GM12878 (cell line): ENCODE measurements around the gene CACNA1I. TPM values are rescaled to one million over a fixed set of nuclear protein-coding genes. Genes with fewer than 3 reads are reported as not detected.

ENCODE experiments used
- ATAC-seq: fragments of 200-7000 bp; cut with Tn5 transposase; 3 replicates; pipeline ENCODE4 v1.9.1; 2020; ENCODE audit warnings: mild to moderate bottlenecking, moderate library complexity
- BruUV-seq: library from RNA; stranded (reverse); fragments of 400-500 nt; replicated peaks from 2 replicates; lab custom pipeline; 2021; lab: Mats Ljungman, UMichigan
- CTCF ChIA-PET: fragments of 300-600 bp; sonication (Branson Sonifier 250); formaldehyde crosslinking; extraction: SDS; loops from one replicate; lab custom pipeline; 2021; ENCODE audit warnings: inconsistent platforms; lab: Yijun Ruan, JAX
- POLR2A ChIA-PET: fragments of 350-600 bp; formaldehyde crosslinking; extraction: SDS; loops from one replicate; lab custom pipeline; 2021; ENCODE audit warnings: inconsistent platforms; lab: Charles Lee
- RAD21 ChIA-PET: fragments of 300-600 bp; sonication (Branson Sonifier 250); formaldehyde crosslinking; loops from one replicate; lab custom pipeline; 2023; ENCODE audit warnings: antibody characterized with exemption; ENCODE audit not compliant: unreplicated experiment; lab: Charles Lee
- SMC1A ChIA-PET: fragments of 300-600 bp; sonication (Branson Sonifier 250); formaldehyde crosslinking; loops from one replicate; lab custom pipeline; 2023; ENCODE audit not compliant: unreplicated experiment, uncharacterized antibody; lab: Charles Lee
- DNase-seq: peaks from one replicate; pipeline ENCODE4 v3.0.0-alpha.2; 2011; ENCODE audit warnings: low read depth, low spot score
- FAIRE-seq: peaks from 3 replicates; lab custom pipeline; 2011; peaks lifted over from hg19 to GRCh38; lab: Jason Lieb, UNC
- H2AFZ ChIP-seq: 2 replicates; pipeline ENCODE4 v1.6.0; 2011; ENCODE audit warnings: low read depth, low read length, control low read depth; ENCODE audit not compliant: control insufficient read depth
- H3K27ac ChIP-seq: 2 replicates; pipeline ENCODE4 v1.5.1; 2011; ENCODE audit warnings: control low read depth; ENCODE audit not compliant: control insufficient read depth, insufficient read depth
- H3K27me3 ChIP-seq, 2 experiments: replicated peaks in 1 of 2; 2 replicates each; pipeline versions ENCODE4 v1.6.0 to v1.6.1; 2011; ENCODE audit warnings: low read length in 1 of 2; ENCODE audit not compliant: control insufficient read depth in 2 of 2, insufficient read depth in 2 of 2
- H3K36me3 ChIP-seq, 2 experiments: 2 replicates each; pipeline ENCODE4 v1.5.1; 2011; ENCODE audit warnings: low read length in 1 of 2; ENCODE audit not compliant: control insufficient read depth in 2 of 2, insufficient read depth in 2 of 2
- H3K4me1 ChIP-seq: 2 replicates; pipeline ENCODE4 v1.6.1; 2011; ENCODE audit warnings: mild to moderate bottlenecking, low read length, moderate library complexity, mixed read lengths; ENCODE audit not compliant: control insufficient read depth, insufficient read depth
- H3K4me2 ChIP-seq: 2 replicates; pipeline ENCODE4 v1.6.0; 2011; ENCODE audit warnings: control low read depth; ENCODE audit not compliant: control insufficient read depth, insufficient read depth
- H3K4me3 ChIP-seq: fragments of 200-600 bp; sonication (generic); 2 replicates; pipeline ENCODE4 v1.5.1; 2016
- H3K79me2 ChIP-seq: 2 replicates; pipeline ENCODE4 v1.6.0; 2011; ENCODE audit warnings: low read length; ENCODE audit not compliant: control insufficient read depth, insufficient read depth
- H3K9ac ChIP-seq: 2 replicates; pipeline ENCODE4 v1.8.0; 2011; ENCODE audit warnings: low read length, control low read depth, mixed read lengths; ENCODE audit not compliant: control insufficient read depth, insufficient read depth
- H3K9me3 ChIP-seq: replicated peaks from 3 replicates; pipeline ENCODE4 v1.5.1; 2011; ENCODE audit warnings: mild to moderate bottlenecking, low read length; ENCODE audit not compliant: control insufficient read depth, insufficient read depth
- H4K20me1 ChIP-seq: 2 replicates; pipeline ENCODE4 v1.6.0; 2011; ENCODE audit not compliant: control insufficient read depth, insufficient read depth
- BHLHE40 ChIP-seq, 2 experiments: fragments of 450-650 bp in 1 of 2; IDR thresholded peaks; 2 replicates each; pipeline ENCODE4 v1.6.1; 2011 to 2017; ENCODE audit warnings: low read depth in 2 of 2, borderline replicate concordance in 1 of 2, improper control_type of control experiment in 1 of 2, low read length in 1 of 2, mild to moderate bottlenecking in 1 of 2
- CEBPB ChIP-seq, 2 experiments: fragments of 150-350 bp in 1 of 2; IDR thresholded peaks; 2 replicates each; pipeline ENCODE4 v1.6.1; 2012 to 2014; ENCODE audit warnings: low read depth in 2 of 2, low read length in 2 of 2, borderline replicate concordance in 1 of 2, inconsistent platforms in 1 of 2
- CREM ChIP-seq: IDR thresholded peaks from 2 replicates; pipeline ENCODE4 v1.6.1; 2014; ENCODE audit warnings: antibody characterized with exemption, low read depth
- DPF2 ChIP-seq: fragments of 450-650 bp; IDR thresholded peaks from 2 replicates; pipeline ENCODE4 v1.6.1; 2017; ENCODE audit warnings: mild to moderate bottlenecking
- ETV6 ChIP-seq, 2 experiments: fragments of 450-650 bp in 1 of 2; IDR thresholded peaks in 1 of 2; conservative IDR thresholded peaks in 1 of 2; 2 replicates each; pipeline ENCODE4 v1.6.1; 2014; ENCODE audit warnings: antibody characterized with exemption in 1 of 2, borderline replicate concordance in 1 of 2, low read depth in 1 of 2, mild to moderate bottlenecking in 1 of 2, moderate library complexity in 1 of 2
- FOXK2 ChIP-seq: fragments of 450-650 bp; IDR thresholded peaks from 2 replicates; pipeline ENCODE4 v1.6.1; 2017; ENCODE audit warnings: mild to moderate bottlenecking, moderate library complexity
- SUZ12 ChIP-seq: fragments of 200-600 bp; sonication (generic); IDR thresholded peaks from one replicate; pipeline ENCODE4 v1.6.1; 2018; ENCODE audit warnings: antibody characterized with exemption, mild to moderate bottlenecking; ENCODE audit not compliant: unreplicated experiment
- WGBS: methylation state at CpG from one replicate; pipeline ENCODE4 v1.1.6; 2016; ENCODE audit warnings: low lambda C conversion rate; ENCODE audit not compliant: insufficient replicate concordance, insufficient coverage; ENCODE audit errors: missing lambda C conversion rate; 5-methylcytosine and 5-hydroxymethylcytosine counted together
- in situ Hi-C: fragments of 300-500 bp; cut with MboI; formaldehyde crosslinking; loops from 9 replicates; pipeline ENCODE4 v1.14.3; 2018; ENCODE audit warnings: mixed read lengths
- intact Hi-C: fragments of 100-400 bp; cut with micrococcal nuclease; formaldehyde crosslinking; loops from one replicate; pipeline ENCODE4 v1.14.2; 2022; ENCODE audit not compliant: unreplicated experiment
- polyA plus RNA-seq, 11 experiments: library from polyadenylated mRNA; depleted of rRNA in 4 of 11; unstranded in 6 of 11; stranded (reverse) in 5 of 11; fragments of >200 nt; fragmentation: Nextera tagmentation in 4 of 11; fragmentation: Illumina TruSeq in 1 of 11; extraction: Ambion mirVana in 4 of 11; extraction: Trizol in 1 of 11; gene quantifications; 1 replicate in 1 of 11; 2 replicates in 10 of 11; pipeline versions ENCODE4 v1.2.1 to v1.2.3, GENCODE V29; 2011 to 2016; ENCODE audit warnings: inconsistent platforms in 2 of 11, missing spikeins in 2 of 11, low read depth in 1 of 11
- total RNA-seq, 4 experiments: library from RNA; depleted of rRNA in 3 of 4; stranded (reverse); fragments of >200 nt in 3 of 4; fragmentation: Illumina TruSeq in 1 of 4; extraction: Trizol in 1 of 4; gene quantifications; 2 replicates each; pipeline versions ENCODE4 v1.2.1 to v1.2.3, GENCODE V29; 2013 to 2021
- TF ChIP-seq, protein P1 (sequence below): IDR thresholded peaks from 2 replicates; pipeline ENCODE4 v1.6.1; 2012; ENCODE audit warnings: improper control_type of control experiment, low read depth, low read length; ENCODE audit not compliant: insufficient replicate concordance

The CACNA1I gene
- total and polyA plus RNA-seq, 10 of the 15 experiments (the other 5 are each of a cell fraction or from before 2014, with no cell fraction given): 0.01 to 0.03 TPM; not detected in 8

DNA sequence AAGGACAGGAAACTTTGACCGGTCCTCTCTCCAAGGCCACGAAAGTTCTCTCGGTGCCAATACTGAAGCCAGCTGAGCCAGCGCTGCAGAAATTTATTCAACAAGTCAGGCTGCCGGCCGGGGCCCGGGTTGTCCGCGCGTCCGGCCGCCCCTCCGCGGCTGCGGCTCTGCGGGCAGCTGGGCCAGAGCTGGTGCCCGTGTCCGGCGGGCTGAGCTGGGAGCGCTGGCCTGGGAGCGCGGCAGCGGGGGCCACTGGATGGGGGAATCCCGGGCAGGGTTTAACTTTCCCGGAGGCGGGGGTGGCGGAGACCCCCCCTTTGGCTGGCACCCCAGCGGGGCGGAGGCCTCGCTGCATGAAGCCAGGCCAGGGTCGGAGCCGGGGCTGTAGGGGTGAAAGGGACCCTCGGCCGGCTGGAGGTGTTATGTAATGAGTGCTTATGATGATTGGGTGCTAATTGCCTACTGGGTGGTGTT lies 12.3 kb upstream of the CACNA1I start:
- Histone ChIP-seq H3K9ac (no peak overlapping the region), H3K9me3 (no peaks in the 10 kb centered on the region), H2AFZ (no peak overlapping the region), H3K36me3 (no peaks in the 10 kb centered on the region), H4K20me1 (no peaks in the 10 kb centered on the region), H3K4me3 (no peak overlapping the region), H3K79me2 (no peaks in the 10 kb centered on the region), H3K4me2 (no peak overlapping the region), H3K27me3 (peaks cover 7 to 8% of the 10 kb centered on the region in 2 experiments; a peak in 3 of 4 replicates), H3K27ac (no peak overlapping the region), H3K4me1 (no peaks in the 10 kb centered on the region)
- intact Hi-C loops: loop anchor here (5.0 kb wide), 1 partner anchor 464 kb away; no protein-coding TSS in a partner anchor
- CTCF ChIA-PET: interaction anchor here (1.1 to 3.4 kb wide), 2 partner anchors 466 to 478 kb away, joined by 3 to 23 read pairs; no protein-coding TSS in a partner anchor
- RAD21 ChIA-PET: interaction anchor here (1.4 kb wide), 1 partner anchor 479 kb away, joined by 3 read pairs; no protein-coding TSS in a partner anchor
- POLR2A ChIA-PET: no interaction called here
- ATAC-seq (no peak), FAIRE-seq (no peak), DNase-seq (no peak)
- BruUV-seq: no TSS peak
- no peak for TF ChIP-seq CEBPB (IDR thresholded peaks at IDR 0.05; ENCODE audit: borderline replicate concordance in 1 of 2, low read depth in 2 of 2, low read length in 2 of 2)
- no peak for TF ChIP-seq FOXK2
- no peak for TF ChIP-seq ETV6 (conservative IDR thresholded peaks at IDR 0.05 in 1 of 2, IDR thresholded peaks at IDR 0.05 in 1 of 2; ENCODE audit: borderline replicate concordance in 1 of 2, low read depth in 1 of 2)
- TF ChIP-seq BHLHE40 (IDR thresholded peaks at IDR 0.05; ENCODE audit: borderline replicate concordance in 1 of 2, low read depth in 2 of 2, low read length in 1 of 2): no peak
- TF ChIP-seq, protein P1, sequence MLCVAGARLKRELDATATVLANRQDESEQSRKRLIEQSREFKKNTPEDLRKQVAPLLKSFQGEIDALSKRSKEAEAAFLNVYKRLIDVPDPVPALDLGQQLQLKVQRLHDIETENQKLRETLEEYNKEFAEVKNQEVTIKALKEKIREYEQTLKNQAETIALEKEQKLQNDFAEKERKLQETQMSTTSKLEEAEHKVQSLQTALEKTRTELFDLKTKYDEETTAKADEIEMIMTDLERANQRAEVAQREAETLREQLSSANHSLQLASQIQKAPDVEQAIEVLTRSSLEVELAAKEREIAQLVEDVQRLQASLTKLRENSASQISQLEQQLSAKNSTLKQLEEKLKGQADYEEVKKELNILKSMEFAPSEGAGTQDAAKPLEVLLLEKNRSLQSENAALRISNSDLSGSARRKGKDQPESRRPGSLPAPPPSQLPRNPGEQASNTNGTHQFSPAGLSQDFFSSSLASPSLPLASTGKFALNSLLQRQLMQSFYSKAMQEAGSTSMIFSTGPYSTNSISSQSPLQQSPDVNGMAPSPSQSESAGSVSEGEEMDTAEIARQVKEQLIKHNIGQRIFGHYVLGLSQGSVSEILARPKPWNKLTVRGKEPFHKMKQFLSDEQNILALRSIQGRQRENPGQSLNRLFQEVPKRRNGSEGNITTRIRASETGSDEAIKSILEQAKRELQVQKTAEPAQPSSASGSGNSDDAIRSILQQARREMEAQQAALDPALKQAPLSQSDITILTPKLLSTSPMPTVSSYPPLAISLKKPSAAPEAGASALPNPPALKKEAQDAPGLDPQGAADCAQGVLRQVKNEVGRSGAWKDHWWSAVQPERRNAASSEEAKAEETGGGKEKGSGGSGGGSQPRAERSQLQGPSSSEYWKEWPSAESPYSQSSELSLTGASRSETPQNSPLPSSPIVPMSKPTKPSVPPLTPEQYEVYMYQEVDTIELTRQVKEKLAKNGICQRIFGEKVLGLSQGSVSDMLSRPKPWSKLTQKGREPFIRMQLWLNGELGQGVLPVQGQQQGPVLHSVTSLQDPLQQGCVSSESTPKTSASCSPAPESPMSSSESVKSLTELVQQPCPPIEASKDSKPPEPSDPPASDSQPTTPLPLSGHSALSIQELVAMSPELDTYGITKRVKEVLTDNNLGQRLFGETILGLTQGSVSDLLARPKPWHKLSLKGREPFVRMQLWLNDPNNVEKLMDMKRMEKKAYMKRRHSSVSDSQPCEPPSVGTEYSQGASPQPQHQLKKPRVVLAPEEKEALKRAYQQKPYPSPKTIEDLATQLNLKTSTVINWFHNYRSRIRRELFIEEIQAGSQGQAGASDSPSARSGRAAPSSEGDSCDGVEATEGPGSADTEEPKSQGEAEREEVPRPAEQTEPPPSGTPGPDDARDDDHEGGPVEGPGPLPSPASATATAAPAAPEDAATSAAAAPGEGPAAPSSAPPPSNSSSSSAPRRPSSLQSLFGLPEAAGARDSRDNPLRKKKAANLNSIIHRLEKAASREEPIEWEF: no peak
- peak; percentile 74 for TF ChIP-seq SUZ12
- no peak for TF ChIP-seq CREM
- no peak for TF ChIP-seq DPF2
- WGBS: 45% methylated on average over 32 of the region's 34 CpGs
- SMC1A ChIA-PET: no interaction called here
- in situ Hi-C loops: no loop called here
